ENCODE measurements around the gene TIGD4. TPM values are rescaled to one million over a fixed set of nuclear protein-coding genes. Genes with fewer than 3 reads are reported as not detected.

TIGD4 gene
- polyA plus RNA-seq, 1 of the 3 experiments (the other 2 are of a cell fraction), result 0.13 TPM

GRCh38 chr4:152747444-152747843 is 32.1 kb downstream of the TIGD4 start:
- Histone ChIP-seq H2AFZ (ENCODE audit: low read depth) (no peak overlapping the region), H3K4me2 (no peak overlapping the region), H4K20me1 (ENCODE audit: insufficient read depth) (no peaks in the 10 kb centered on the region), H3K4me1 (ENCODE audit: control insufficient read depth in 1 of 2, insufficient read depth in 2 of 2, low read depth in 1 of 2, low read length in 1 of 2) (no peaks in the 10 kb centered on the region), H3K4me3 (ENCODE audit: low read depth in 2 of 2, low read length in 1 of 2) (no peak overlapping the region), H3K27ac (ENCODE audit: low read depth in 2 of 2, low read length in 1 of 2) (no peak overlapping the region), H3K9me2 (no peaks in the 10 kb centered on the region), H3K36me3 (replicated peaks in 1 of 2; ENCODE audit: control insufficient read depth in 1 of 2, insufficient read depth in 2 of 2, low read length in 1 of 2) (no peaks in the 10 kb centered on the region), H3K79me2 (ENCODE audit: insufficient read depth) (no peaks in the 10 kb centered on the region), H3F3A (replicated peaks; ENCODE audit: insufficient read depth) (no peaks in the 10 kb centered on the region), H3K9me3 (no peaks in the 10 kb centered on the region), H3K27me3 (ENCODE audit: insufficient read depth) (no peaks in the 10 kb centered on the region), H3K9ac (no peak overlapping the region)
- 33% methylated on average over 2 of the region's 2 CpGs for WGBS (ENCODE audit: low lambda C conversion rate)
- no peak for DNase-seq
- no peak for TF ChIP-seq FOXJ3 (CRISPR knock-in tag; IDR thresholded peaks at IDR 0.05)
- no peak for TF ChIP-seq YY1 (IDR thresholded peaks at IDR 0.05; ENCODE audit: low read depth)
- TF ChIP-seq RCOR1 (IDR thresholded peaks at IDR 0.05; ENCODE audit: low read length), result no peak
- no peak for TF ChIP-seq TEAD4 (IDR thresholded peaks at IDR 0.05; ENCODE audit: borderline replicate concordance, insufficient read depth)
- TF ChIP-seq SMC3 (IDR thresholded peaks at IDR 0.05; ENCODE audit: low read depth, low read length), result no peak
- no peak for TF ChIP-seq USF2 (IDR thresholded peaks at IDR 0.05; ENCODE audit: borderline replicate concordance, low read depth, low read length)
- no peak for TF ChIP-seq CTCF (IDR thresholded peaks at IDR 0.05)
- no peak for TF ChIP-seq RAD21 (IDR thresholded peaks at IDR 0.05; ENCODE audit: low read length)
- TF ChIP-seq SIN3A (IDR thresholded peaks at IDR 0.05; ENCODE audit: borderline replicate concordance, low read depth, low read length), result no peak
- TF ChIP-seq FOSL2 (IDR thresholded peaks at IDR 0.05; ENCODE audit: borderline replicate concordance, low read depth), result no peak
- no peak for TF ChIP-seq POLR2AphosphoS5 (IDR thresholded peaks at IDR 0.05; ENCODE audit: low read depth, low read length)
- no peak for TF ChIP-seq MXI1 (IDR thresholded peaks at IDR 0.05; ENCODE audit: low read depth, low read length)
- TF ChIP-seq GABPA (IDR thresholded peaks at IDR 0.05; ENCODE audit: low read depth), result no peak
- TF ChIP-seq, protein P1, sequence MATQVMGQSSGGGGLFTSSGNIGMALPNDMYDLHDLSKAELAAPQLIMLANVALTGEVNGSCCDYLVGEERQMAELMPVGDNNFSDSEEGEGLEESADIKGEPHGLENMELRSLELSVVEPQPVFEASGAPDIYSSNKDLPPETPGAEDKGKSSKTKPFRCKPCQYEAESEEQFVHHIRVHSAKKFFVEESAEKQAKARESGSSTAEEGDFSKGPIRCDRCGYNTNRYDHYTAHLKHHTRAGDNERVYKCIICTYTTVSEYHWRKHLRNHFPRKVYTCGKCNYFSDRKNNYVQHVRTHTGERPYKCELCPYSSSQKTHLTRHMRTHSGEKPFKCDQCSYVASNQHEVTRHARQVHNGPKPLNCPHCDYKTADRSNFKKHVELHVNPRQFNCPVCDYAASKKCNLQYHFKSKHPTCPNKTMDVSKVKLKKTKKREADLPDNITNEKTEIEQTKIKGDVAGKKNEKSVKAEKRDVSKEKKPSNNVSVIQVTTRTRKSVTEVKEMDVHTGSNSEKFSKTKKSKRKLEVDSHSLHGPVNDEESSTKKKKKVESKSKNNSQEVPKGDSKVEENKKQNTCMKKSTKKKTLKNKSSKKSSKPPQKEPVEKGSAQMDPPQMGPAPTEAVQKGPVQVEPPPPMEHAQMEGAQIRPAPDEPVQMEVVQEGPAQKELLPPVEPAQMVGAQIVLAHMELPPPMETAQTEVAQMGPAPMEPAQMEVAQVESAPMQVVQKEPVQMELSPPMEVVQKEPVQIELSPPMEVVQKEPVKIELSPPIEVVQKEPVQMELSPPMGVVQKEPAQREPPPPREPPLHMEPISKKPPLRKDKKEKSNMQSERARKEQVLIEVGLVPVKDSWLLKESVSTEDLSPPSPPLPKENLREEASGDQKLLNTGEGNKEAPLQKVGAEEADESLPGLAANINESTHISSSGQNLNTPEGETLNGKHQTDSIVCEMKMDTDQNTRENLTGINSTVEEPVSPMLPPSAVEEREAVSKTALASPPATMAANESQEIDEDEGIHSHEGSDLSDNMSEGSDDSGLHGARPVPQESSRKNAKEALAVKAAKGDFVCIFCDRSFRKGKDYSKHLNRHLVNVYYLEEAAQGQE (IDR thresholded peaks at IDR 0.05; ENCODE audit: low read depth, low read length), result no peak
- no peak for TF ChIP-seq TAF1 (IDR thresholded peaks at IDR 0.05; ENCODE audit: borderline replicate concordance, low read depth, low read length)
- TF ChIP-seq ELF1 (IDR thresholded peaks at IDR 0.05), result no peak
- TF ChIP-seq EP300 (IDR thresholded peaks at IDR 0.05; ENCODE audit: borderline replicate concordance in 1 of 2, low read depth in 1 of 2, low read length in 1 of 2), result no peak
- TF ChIP-seq FOXM1 (IDR thresholded peaks at IDR 0.05; ENCODE audit: low read depth), result no peak
- no peak for TF ChIP-seq ZBTB33 (IDR thresholded peaks at IDR 0.05; ENCODE audit: borderline replicate concordance, low read depth)
- ChIA-PET CTCF (no interaction called here), POLR2A (no interaction called here)

Data from SK-N-SH (cell line).